K562 (cell line): ENCODE data around the gene MAGI2. TPM values are rescaled to one million over a fixed set of nuclear protein-coding genes. Genes with fewer than 3 reads are reported as not detected.

Experiments used
- ATAC-seq: fragments of 200-7000 bp; cut with Tn5 transposase; 3 replicates; pipeline ENCODE4 v1.9.1; 2020; ENCODE audit warnings: moderate library complexity
- BruUV-seq: library from RNA; stranded (reverse); fragments of 400-500 nt; replicated peaks from 2 replicates; lab custom pipeline; 2021; lab: Mats Ljungman, UMichigan
- CTCF ChIA-PET: fragments of 300-600 bp; formaldehyde crosslinking; extraction: SDS; loops from one replicate; lab custom pipeline; 2021; ENCODE audit warnings: low intra/inter-chr PET ratio; lab: Yijun Ruan, JAX
- POLR2A ChIA-PET: fragments of 300-600, 350-650 bp; sonication (Branson Sonifier 250); formaldehyde crosslinking; extraction: SDS; loops from one replicate; lab custom pipeline; 2021; ENCODE audit warnings: antibody characterized with exemption, inconsistent platforms; lab: Yijun Ruan, JAX
- DNase-seq, 4 experiments: peaks; one replicate each; pipeline versions ENCODE4 v3.0.0 to v3.0.0-alpha.2; 2011 to 2018; ENCODE audit warnings: low spot score in 3 of 4, mixed read lengths in 3 of 4; ENCODE audit errors: extremely low read depth in 1 of 4
- FAIRE-seq: peaks from 2 replicates; lab custom pipeline; 2011; peaks lifted over from hg19 to GRCh38; lab: Jason Lieb, UNC
- H2AFZ ChIP-seq: 2 replicates; pipeline ENCODE4 v1.6.0; 2011; ENCODE audit warnings: low read depth, low read length, control low read depth, inconsistent platforms
- H3K27ac ChIP-seq: fragments of 200-600 bp; 3 replicates; pipeline ENCODE4 v1.8.0; 2011; ENCODE audit warnings: low read depth, mild to moderate bottlenecking, control low read depth, inconsistent platforms, low read length, moderate library complexity, mixed read lengths; ENCODE audit errors: extremely low read depth
- H3K27me3 ChIP-seq, 2 experiments: fragments of 300-600 bp in 1 of 2; 2 replicates in 1 of 2; 3 replicates in 1 of 2; pipeline versions ENCODE4 v1.6.0 to v1.8.0; 2011; ENCODE audit warnings: inconsistent platforms in 2 of 2, low read length in 2 of 2, mild to moderate bottlenecking in 1 of 2, mixed read lengths in 1 of 2, moderate library complexity in 1 of 2; ENCODE audit not compliant: control insufficient read depth in 2 of 2, insufficient read depth in 2 of 2
- H3K36me3 ChIP-seq: fragments of 300-600 bp; 3 replicates; pipeline ENCODE4 v1.8.0; 2011; ENCODE audit warnings: mild to moderate bottlenecking, low read length, inconsistent platforms; ENCODE audit not compliant: control insufficient read depth, insufficient read depth
- H3K4me1 ChIP-seq, 2 experiments: fragments of 200-600 bp in 1 of 2; replicated peaks in 1 of 2; 2 replicates in 1 of 2; 3 replicates in 1 of 2; pipeline versions ENCODE4 v1.5.1 to v1.8.0; 2011; ENCODE audit warnings: inconsistent platforms in 2 of 2, low read length in 2 of 2, mild to moderate bottlenecking in 1 of 2, mixed read lengths in 1 of 2, moderate library complexity in 1 of 2; ENCODE audit not compliant: control insufficient read depth in 2 of 2, insufficient read depth in 2 of 2
- H3K4me2 ChIP-seq: 2 replicates; pipeline ENCODE4 v1.6.1; 2011; ENCODE audit warnings: low read length, control low read depth, inconsistent platforms, mixed read lengths; ENCODE audit not compliant: insufficient read depth
- H3K4me3 ChIP-seq: fragments of 200-600 bp; sonication (generic), shearing (Covaris generic); 2 replicates; pipeline ENCODE4 v1.5.1; 2016; ENCODE audit warnings: control low read depth, inconsistent platforms
- H3K79me2 ChIP-seq: fragments of 200-600 bp; 3 replicates; pipeline ENCODE4 v1.8.0; 2011; ENCODE audit warnings: low read length, inconsistent platforms; ENCODE audit not compliant: control insufficient read depth, insufficient read depth
- H3K9ac ChIP-seq, 2 experiments: 2 replicates each; pipeline versions ENCODE4 v1.6.0 to v1.6.1; 2011; ENCODE audit warnings: low read depth in 2 of 2, low read length in 2 of 2, control low read depth in 1 of 2, inconsistent platforms in 1 of 2, mild to moderate bottlenecking in 1 of 2, mixed read lengths in 1 of 2; ENCODE audit not compliant: insufficient read depth in 1 of 2
- H3K9me1 ChIP-seq: one replicate; pipeline ENCODE4 v1.6.0; 2011; ENCODE audit warnings: inconsistent platforms, mild to moderate bottlenecking, low read length, moderate library complexity; ENCODE audit not compliant: control insufficient read depth, insufficient read depth
- H3K9me3 ChIP-seq: replicated peaks from 2 replicates; pipeline ENCODE4 v1.5.1; 2011; ENCODE audit warnings: low read depth, low read length, inconsistent platforms; ENCODE audit not compliant: control insufficient read depth, insufficient read depth
- H4K20me1 ChIP-seq: replicated peaks from 2 replicates; pipeline ENCODE4 v1.6.1; 2011; ENCODE audit warnings: low read length, inconsistent platforms, mixed read lengths; ENCODE audit not compliant: control insufficient read depth, insufficient read depth
- ATF3 ChIP-seq, 2 experiments: fragments of 450-650 bp in 1 of 2; sonication (generic) in 1 of 2; formaldehyde crosslinking in 1 of 2; IDR thresholded peaks in 1 of 2; conservative IDR thresholded peaks in 1 of 2; 2 replicates each; pipeline versions ENCODE4 v1.6.1 to v1.8.1; 2016 to 2023; ENCODE audit warnings: mild to moderate bottlenecking in 2 of 2, moderate library complexity in 2 of 2, inconsistent platforms in 1 of 2, missing genetic modification reagents in 1 of 2
- BRF2 ChIP-seq: IDR thresholded peaks from 3 replicates; pipeline ENCODE4 v1.6.1; 2011; ENCODE audit warnings: borderline replicate concordance, mild to moderate bottlenecking; ENCODE audit not compliant: insufficient read length, insufficient read depth
- ERF ChIP-seq: fragments of 450-650 bp; formaldehyde crosslinking; IDR thresholded peaks from 2 replicates; pipeline ENCODE4 v1.4.0; 2020; ENCODE audit warnings: mild to moderate bottlenecking, mixed read lengths
- RBM14 ChIP-seq: fragments of 200-400 bp; formaldehyde crosslinking; IDR thresholded peaks from 2 replicates; pipeline ENCODE4 v1.6.1; 2018; ENCODE audit warnings: low read depth, mild to moderate bottlenecking, low read length, moderate library complexity, borderline replicate concordance; ENCODE audit not compliant: insufficient read depth
- RBM22 ChIP-seq: fragments of 200-400 bp; formaldehyde crosslinking; IDR thresholded peaks from 2 replicates; pipeline ENCODE4 v1.6.1; 2018; ENCODE audit warnings: low read length, low read depth; ENCODE audit not compliant: poor library complexity, severe bottlenecking
- SMC3 ChIP-seq: conservative IDR thresholded peaks from 2 replicates; pipeline ENCODE4 v1.6.1; 2011; ENCODE audit warnings: low read depth, low read length, improper control_type of control experiment; ENCODE audit not compliant: insufficient read depth
- STAT5A ChIP-seq: IDR thresholded peaks from 2 replicates; pipeline ENCODE4 v1.6.1; 2012; ENCODE audit warnings: low read length, inconsistent platforms, borderline replicate concordance
- ZNF707 ChIP-seq: fragments of 250-450 bp; sonication (Bioruptor Pico); conservative IDR thresholded peaks from 2 replicates; pipeline ENCODE4 v1.8.0; 2022; ENCODE audit warnings: inconsistent platforms, mild to moderate bottlenecking, moderate library complexity
- WGBS: fragments of 100-300 bp; shearing (Covaris generic); methylation state at CpG from one replicate; pipeline ENCODE4 v1.1.6; 2016; ENCODE audit warnings: low coverage, mixed read lengths; ENCODE audit not compliant: insufficient coverage; ENCODE audit errors: missing lambda C conversion rate; 5-methylcytosine and 5-hydroxymethylcytosine counted together
- in situ Hi-C: fragments of 300-500 bp; cut with MboI; formaldehyde crosslinking; loops from 4 replicates; pipeline ENCODE4 v1.15.0; 2018; ENCODE audit warnings: inconsistent platforms, mixed read lengths
- intact Hi-C: fragments of 100-400 bp; cut with micrococcal nuclease; formaldehyde crosslinking; loops from 2 replicates; pipeline ENCODE4 v1.14.2; 2022
- polyA plus RNA-seq, 8 experiments: library from polyadenylated mRNA; depleted of rRNA in 4 of 8; stranded (reverse) in 5 of 8; unstranded in 3 of 8; fragments of >200 nt; fragmentation: Nextera tagmentation in 2 of 8; fragmentation: Illumina TruSeq in 1 of 8; extraction: Ambion mirVana in 2 of 8; extraction: Trizol in 1 of 8; gene quantifications; 2 replicates each; pipeline versions ENCODE4 v1.2.1 to v1.2.3, GENCODE V29; 2011 to 2014; ENCODE audit warnings: inconsistent platforms in 1 of 8, missing spikeins in 1 of 8
- total RNA-seq, 7 experiments: library from RNA; depleted of rRNA in 6 of 7; stranded (reverse); fragments of >200 nt in 6 of 7; fragmentation: Illumina TruSeq in 2 of 7; extraction: Trizol in 2 of 7; gene quantifications; 2 replicates each; pipeline versions ENCODE4 v1.2.1 to v1.2.3, GENCODE V29; 2011 to 2021; ENCODE audit warnings: low replicate concordance in 1 of 7
- TF ChIP-seq, protein P1 (sequence below), 3 experiments: IDR thresholded peaks in 2 of 3; conservative IDR thresholded peaks in 1 of 3; 2 replicates each; pipeline ENCODE4 v1.5.1; 2011 to 2012; ENCODE audit warnings: low read length in 3 of 3, mild to moderate bottlenecking in 3 of 3, control low read depth in 2 of 3, improper control_type of control experiment in 1 of 3, inconsistent platforms in 1 of 3, low read depth in 1 of 3, mixed read lengths in 1 of 3, moderate library complexity in 1 of 3; ENCODE audit not compliant: insufficient read depth in 2 of 3
- TF ChIP-seq, protein P2 (sequence below): fragments of 200-800 bp; sonication (Bioruptor generic); IDR thresholded peaks from 2 replicates; pipeline ENCODE4 v1.6.1; 2016; ENCODE audit warnings: missing genetic modification characterization, missing compliant biosample characterization

Gene MAGI2
- total and polyA plus RNA-seq, 9 of the 15 experiments (the other 6 are each of a cell fraction or from before 2014, with no cell fraction given) = 0.27 to 1.4 (median 0.70) TPM

GRCh38 chr7:78081888-78082287 lies 1371.6 kb downstream of the MAGI2 start:
- ATAC-seq = peak; percentile 72
- ChIA-PET POLR2A (no interaction called here), CTCF (no interaction called here)
- intact Hi-C loops (loop anchor here (2.0 kb wide), 2 partner anchors 61 to 141 kb away; no protein-coding TSS in a partner anchor), in situ Hi-C loops (no loop called here)
- peaks cover 11 to 13% of the 10 kb centered on the region in 2 experiments for H3K27me3 ChIP-seq
- H2AFZ ChIP-seq = no peak overlapping the region
- BruUV-seq = no TSS peak
- FAIRE-seq = no peak
- H3K9me1 ChIP-seq = no peaks in the 10 kb centered on the region
- no peak overlapping the region for H3K9ac ChIP-seq
- no peaks in the 10 kb centered on the region for H3K79me2 ChIP-seq
- no peak overlapping the region for H3K27ac ChIP-seq
- no peak overlapping the region for H3K4me3 ChIP-seq
- peak in 2 of 4 experiments; percentile 31 to 33 for DNase-seq
- H4K20me1 ChIP-seq = no peaks in the 10 kb centered on the region
- no peaks in the 10 kb centered on the region for H3K36me3 ChIP-seq
- H3K4me1 ChIP-seq = no peaks in the 10 kb centered on the region
- H3K4me2 ChIP-seq = no peak overlapping the region
- 0% methylated on average over 4 of the region's 4 CpGs for WGBS
- H3K9me3 ChIP-seq = no peaks in the 10 kb centered on the region
- TF ChIP-seq BRF2 (no peak), ATF3 (IDR thresholded peaks at IDR 0.05) (no peak), ATF3 (CRISPR knock-in tag; conservative IDR thresholded peaks at IDR 0.05) (no peak), RBM22 (no peak), STAT5A (no peak), ZNF707 (CRISPR knock-in tag) (no peak), RBM14 (no peak), SMC3 (peak; percentile 31; the same call in 1 of the 2 replicates), ERF (CRISPR knock-in tag) (no peak)
- TF ChIP-seq, protein P1, sequence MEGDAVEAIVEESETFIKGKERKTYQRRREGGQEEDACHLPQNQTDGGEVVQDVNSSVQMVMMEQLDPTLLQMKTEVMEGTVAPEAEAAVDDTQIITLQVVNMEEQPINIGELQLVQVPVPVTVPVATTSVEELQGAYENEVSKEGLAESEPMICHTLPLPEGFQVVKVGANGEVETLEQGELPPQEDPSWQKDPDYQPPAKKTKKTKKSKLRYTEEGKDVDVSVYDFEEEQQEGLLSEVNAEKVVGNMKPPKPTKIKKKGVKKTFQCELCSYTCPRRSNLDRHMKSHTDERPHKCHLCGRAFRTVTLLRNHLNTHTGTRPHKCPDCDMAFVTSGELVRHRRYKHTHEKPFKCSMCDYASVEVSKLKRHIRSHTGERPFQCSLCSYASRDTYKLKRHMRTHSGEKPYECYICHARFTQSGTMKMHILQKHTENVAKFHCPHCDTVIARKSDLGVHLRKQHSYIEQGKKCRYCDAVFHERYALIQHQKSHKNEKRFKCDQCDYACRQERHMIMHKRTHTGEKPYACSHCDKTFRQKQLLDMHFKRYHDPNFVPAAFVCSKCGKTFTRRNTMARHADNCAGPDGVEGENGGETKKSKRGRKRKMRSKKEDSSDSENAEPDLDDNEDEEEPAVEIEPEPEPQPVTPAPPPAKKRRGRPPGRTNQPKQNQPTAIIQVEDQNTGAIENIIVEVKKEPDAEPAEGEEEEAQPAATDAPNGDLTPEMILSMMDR (IDR thresholded peaks at IDR 0.05 in 2 of 3, conservative IDR thresholded peaks at IDR 0.05 in 1 of 3; ENCODE audit: insufficient read depth in 2 of 3, low read depth in 1 of 3, low read length in 3 of 3) = peak; percentile 50 to 60 (median 56)
- TF ChIP-seq, protein P2, sequence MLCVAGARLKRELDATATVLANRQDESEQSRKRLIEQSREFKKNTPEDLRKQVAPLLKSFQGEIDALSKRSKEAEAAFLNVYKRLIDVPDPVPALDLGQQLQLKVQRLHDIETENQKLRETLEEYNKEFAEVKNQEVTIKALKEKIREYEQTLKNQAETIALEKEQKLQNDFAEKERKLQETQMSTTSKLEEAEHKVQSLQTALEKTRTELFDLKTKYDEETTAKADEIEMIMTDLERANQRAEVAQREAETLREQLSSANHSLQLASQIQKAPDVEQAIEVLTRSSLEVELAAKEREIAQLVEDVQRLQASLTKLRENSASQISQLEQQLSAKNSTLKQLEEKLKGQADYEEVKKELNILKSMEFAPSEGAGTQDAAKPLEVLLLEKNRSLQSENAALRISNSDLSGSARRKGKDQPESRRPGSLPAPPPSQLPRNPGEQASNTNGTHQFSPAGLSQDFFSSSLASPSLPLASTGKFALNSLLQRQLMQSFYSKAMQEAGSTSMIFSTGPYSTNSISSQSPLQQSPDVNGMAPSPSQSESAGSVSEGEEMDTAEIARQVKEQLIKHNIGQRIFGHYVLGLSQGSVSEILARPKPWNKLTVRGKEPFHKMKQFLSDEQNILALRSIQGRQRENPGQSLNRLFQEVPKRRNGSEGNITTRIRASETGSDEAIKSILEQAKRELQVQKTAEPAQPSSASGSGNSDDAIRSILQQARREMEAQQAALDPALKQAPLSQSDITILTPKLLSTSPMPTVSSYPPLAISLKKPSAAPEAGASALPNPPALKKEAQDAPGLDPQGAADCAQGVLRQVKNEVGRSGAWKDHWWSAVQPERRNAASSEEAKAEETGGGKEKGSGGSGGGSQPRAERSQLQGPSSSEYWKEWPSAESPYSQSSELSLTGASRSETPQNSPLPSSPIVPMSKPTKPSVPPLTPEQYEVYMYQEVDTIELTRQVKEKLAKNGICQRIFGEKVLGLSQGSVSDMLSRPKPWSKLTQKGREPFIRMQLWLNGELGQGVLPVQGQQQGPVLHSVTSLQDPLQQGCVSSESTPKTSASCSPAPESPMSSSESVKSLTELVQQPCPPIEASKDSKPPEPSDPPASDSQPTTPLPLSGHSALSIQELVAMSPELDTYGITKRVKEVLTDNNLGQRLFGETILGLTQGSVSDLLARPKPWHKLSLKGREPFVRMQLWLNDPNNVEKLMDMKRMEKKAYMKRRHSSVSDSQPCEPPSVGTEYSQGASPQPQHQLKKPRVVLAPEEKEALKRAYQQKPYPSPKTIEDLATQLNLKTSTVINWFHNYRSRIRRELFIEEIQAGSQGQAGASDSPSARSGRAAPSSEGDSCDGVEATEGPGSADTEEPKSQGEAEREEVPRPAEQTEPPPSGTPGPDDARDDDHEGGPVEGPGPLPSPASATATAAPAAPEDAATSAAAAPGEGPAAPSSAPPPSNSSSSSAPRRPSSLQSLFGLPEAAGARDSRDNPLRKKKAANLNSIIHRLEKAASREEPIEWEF = no peak
